ENCODE results near the gene ELF5. TPM values are rescaled to one million over a fixed set of nuclear protein-coding genes. Genes with fewer than 3 reads are reported as not detected.
A peak's percentile ranks its signal among the peaks of the same experiment; 100 is the strongest.

ELF5 gene
- total RNA-seq, 1 experiment from 2014 or later: 0.11 TPM

DNA sequence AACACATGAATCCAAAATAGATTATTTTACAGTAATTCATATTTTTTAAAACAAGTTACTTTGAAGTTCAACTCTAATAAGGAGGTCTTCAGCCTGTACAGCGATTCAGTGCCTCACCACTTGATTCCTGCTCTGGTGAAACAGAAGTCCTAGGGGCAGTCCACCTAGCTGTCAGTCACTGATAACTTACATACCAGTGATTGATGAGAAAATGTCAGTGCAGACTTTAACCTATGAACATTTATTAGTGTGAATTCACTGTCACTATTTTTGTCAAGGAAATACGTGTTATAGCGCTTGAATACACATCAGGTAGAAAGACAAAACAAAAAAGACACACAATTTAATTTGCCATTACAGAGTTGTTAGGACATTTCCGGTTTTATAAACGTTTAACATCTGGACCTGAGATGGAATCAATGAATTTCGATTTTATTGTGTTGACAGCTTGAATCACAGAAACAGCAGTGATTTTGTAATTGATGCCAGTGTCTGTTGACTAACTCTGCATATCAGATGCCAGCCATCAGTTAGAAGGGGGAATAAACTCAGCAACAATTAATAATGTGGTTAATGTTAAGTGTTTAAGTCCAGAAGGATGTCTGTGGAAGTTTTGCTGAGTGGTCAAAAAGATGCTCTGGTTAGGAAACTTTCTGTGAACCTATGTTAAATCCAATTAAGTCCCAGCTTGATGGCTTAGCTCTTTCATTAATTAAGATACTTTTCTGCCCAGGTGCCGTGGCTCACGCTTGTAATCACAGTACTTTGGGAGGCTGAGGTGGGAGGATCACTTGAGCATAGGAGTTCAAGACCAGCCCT is 34.5 kb downstream of the ELF5 start:
- POLR2A ChIA-PET (ENCODE audit: unreplicated experiment): no interaction called here
- intact Hi-C loops (cut with micrococcal nuclease): no loop called here
- Histone ChIP-seq H3K9me3 (ENCODE audit: low read length) (no peaks in the 10 kb centered on the region), H3K27me3 (ENCODE audit: low read length) (no peaks in the 10 kb centered on the region), H3K9me2 (replicated peaks; ENCODE audit: low read length) (no peaks in the 10 kb centered on the region), H3F3A (ENCODE audit: low read length, unreplicated experiment) (no peaks in the 10 kb centered on the region), H4K20me1 (ENCODE audit: low read length) (no peaks in the 10 kb centered on the region), H3K4me3 (ENCODE audit: low read length) (no peak overlapping the region), H3K9ac (ENCODE audit: low read length) (no peak overlapping the region), H3K27ac (ENCODE audit: low read length) (no peak overlapping the region), H3K4me1 (ENCODE audit: insufficient read depth, low read length) (peaks cover 9% of the 10 kb centered on the region), H3K36me3 (ENCODE audit: low read depth, low read length) (no peaks in the 10 kb centered on the region), H3K4me2 (ENCODE audit: low read length) (no peak overlapping the region), H2AFZ (ENCODE audit: low read length) (no peak overlapping the region), H3K79me2 (ENCODE audit: low read length) (no peaks in the 10 kb centered on the region)
- DNase-seq: no peak
- no peak for TF ChIP-seq EZH2 (IDR thresholded peaks at IDR 0.05; ENCODE audit: low read length, unreplicated experiment)
- TF ChIP-seq EZH2phosphoT487 (IDR thresholded peaks at IDR 0.05; ENCODE audit: borderline replicate concordance, low read length): no peak
- TF ChIP-seq, protein P1, sequence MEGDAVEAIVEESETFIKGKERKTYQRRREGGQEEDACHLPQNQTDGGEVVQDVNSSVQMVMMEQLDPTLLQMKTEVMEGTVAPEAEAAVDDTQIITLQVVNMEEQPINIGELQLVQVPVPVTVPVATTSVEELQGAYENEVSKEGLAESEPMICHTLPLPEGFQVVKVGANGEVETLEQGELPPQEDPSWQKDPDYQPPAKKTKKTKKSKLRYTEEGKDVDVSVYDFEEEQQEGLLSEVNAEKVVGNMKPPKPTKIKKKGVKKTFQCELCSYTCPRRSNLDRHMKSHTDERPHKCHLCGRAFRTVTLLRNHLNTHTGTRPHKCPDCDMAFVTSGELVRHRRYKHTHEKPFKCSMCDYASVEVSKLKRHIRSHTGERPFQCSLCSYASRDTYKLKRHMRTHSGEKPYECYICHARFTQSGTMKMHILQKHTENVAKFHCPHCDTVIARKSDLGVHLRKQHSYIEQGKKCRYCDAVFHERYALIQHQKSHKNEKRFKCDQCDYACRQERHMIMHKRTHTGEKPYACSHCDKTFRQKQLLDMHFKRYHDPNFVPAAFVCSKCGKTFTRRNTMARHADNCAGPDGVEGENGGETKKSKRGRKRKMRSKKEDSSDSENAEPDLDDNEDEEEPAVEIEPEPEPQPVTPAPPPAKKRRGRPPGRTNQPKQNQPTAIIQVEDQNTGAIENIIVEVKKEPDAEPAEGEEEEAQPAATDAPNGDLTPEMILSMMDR (conservative IDR thresholded peaks at IDR 0.05; ENCODE audit: low read depth, low read length): no peak
- no peak for ATAC-seq
- CTCF ChIA-PET: no interaction called here
- BruUV-seq (replicated peaks): no TSS peak

DNA sequence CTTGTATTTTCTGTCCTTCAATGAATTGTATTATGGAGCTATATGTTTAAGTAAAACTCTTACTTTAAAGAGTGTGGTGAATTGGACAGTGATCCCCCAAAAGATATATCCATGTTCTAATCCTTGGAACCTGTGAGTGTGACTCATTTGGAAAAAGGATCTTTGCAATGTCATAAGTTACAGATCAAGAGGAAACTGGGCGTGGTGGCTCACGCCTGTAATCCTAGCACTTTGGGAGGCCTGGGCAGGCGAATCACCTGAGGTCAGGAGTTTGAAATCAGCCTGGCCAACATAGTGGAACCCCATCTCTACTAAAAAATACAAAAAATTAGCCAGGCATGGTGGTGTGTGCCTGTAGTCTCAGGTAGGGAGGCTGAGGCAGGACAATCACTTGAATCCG is 36.7 kb downstream of the ELF5 start:
- no peak overlapping the region for H3K9ac ChIP-seq (ENCODE audit: low read length)
- BruUV-seq (replicated peaks): no TSS peak
- ATAC-seq (peak; percentile 22; the same call in 1 of the 2 replicates), DNase-seq (peak; percentile 36)
- no peaks in the 10 kb centered on the region for H3K27me3 ChIP-seq (ENCODE audit: low read length)
- TF ChIP-seq EZH2 (IDR thresholded peaks at IDR 0.05; ENCODE audit: low read length, unreplicated experiment) (no peak), EZH2phosphoT487 (IDR thresholded peaks at IDR 0.05; ENCODE audit: borderline replicate concordance, low read length) (no peak)
- TF ChIP-seq, protein P1 (conservative IDR thresholded peaks at IDR 0.05; ENCODE audit: low read depth, low read length): no peak
- no peaks in the 10 kb centered on the region for H3K9me3 ChIP-seq (ENCODE audit: low read length)
- H3F3A ChIP-seq (ENCODE audit: low read length, unreplicated experiment): no peaks in the 10 kb centered on the region
- H2AFZ ChIP-seq (ENCODE audit: low read length): no peak overlapping the region
- no peaks in the 10 kb centered on the region for H4K20me1 ChIP-seq (ENCODE audit: low read length)
- peaks cover 5% of the 10 kb centered on the region; the same call in 1 of the 2 replicates for H3K36me3 ChIP-seq (ENCODE audit: low read depth, low read length)
- intact Hi-C loops (cut with micrococcal nuclease): no loop called here
- no peak overlapping the region for H3K27ac ChIP-seq (ENCODE audit: low read length)
- CTCF ChIA-PET: no interaction called here
- POLR2A ChIA-PET (ENCODE audit: unreplicated experiment): no interaction called here
- H3K9me2 ChIP-seq (replicated peaks; ENCODE audit: low read length): no peaks in the 10 kb centered on the region
- H3K79me2 ChIP-seq (ENCODE audit: low read length): no peaks in the 10 kb centered on the region
- H3K4me3 ChIP-seq (ENCODE audit: low read length): no peak overlapping the region
- peaks cover 9% of the 10 kb centered on the region for H3K4me1 ChIP-seq (ENCODE audit: insufficient read depth, low read length)
- H3K4me2 ChIP-seq (ENCODE audit: low read length): no peak overlapping the region

DNA sequence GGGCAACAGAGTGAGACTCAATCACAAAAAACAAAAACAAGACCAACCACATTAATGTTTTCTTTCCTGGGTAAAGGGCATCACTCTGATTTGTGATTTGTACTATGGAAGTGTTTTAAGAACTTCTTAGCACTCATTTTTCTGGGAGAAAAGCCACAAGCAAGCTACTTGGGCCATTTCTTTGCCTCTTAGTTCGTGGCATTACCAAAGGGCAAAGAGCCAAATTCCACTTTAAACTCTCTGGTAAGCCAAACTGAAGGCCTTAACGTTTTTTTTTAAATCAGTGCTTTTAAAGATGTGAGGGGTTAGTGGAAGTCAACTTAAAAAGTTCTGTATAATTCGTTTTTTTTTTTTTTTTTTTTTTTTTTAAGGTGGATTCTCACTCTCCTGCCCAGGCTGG is 37.9 kb downstream of the ELF5 start:
- H4K20me1 ChIP-seq (ENCODE audit: low read length): no peaks in the 10 kb centered on the region
- H3K4me1 ChIP-seq (ENCODE audit: insufficient read depth, low read length): peaks cover 8% of the 10 kb centered on the region
- H3K9ac ChIP-seq (ENCODE audit: low read length): no peak overlapping the region
- no peak overlapping the region for H2AFZ ChIP-seq (ENCODE audit: low read length)
- H3F3A ChIP-seq (ENCODE audit: low read length, unreplicated experiment): no peaks in the 10 kb centered on the region
- no peak overlapping the region for H3K4me3 ChIP-seq (ENCODE audit: low read length)
- TF ChIP-seq EZH2 (IDR thresholded peaks at IDR 0.05; ENCODE audit: low read length, unreplicated experiment) (no peak), EZH2phosphoT487 (IDR thresholded peaks at IDR 0.05; ENCODE audit: borderline replicate concordance, low read length) (no peak)
- TF ChIP-seq, protein P1 (conservative IDR thresholded peaks at IDR 0.05; ENCODE audit: low read depth, low read length): no peak
- intact Hi-C loops (cut with micrococcal nuclease): no loop called here
- no peak overlapping the region for H3K4me2 ChIP-seq (ENCODE audit: low read length)
- no TSS peak for BruUV-seq (replicated peaks)
- ChIA-PET POLR2A (ENCODE audit: unreplicated experiment) (no interaction called here), CTCF (no interaction called here)
- H3K9me2 ChIP-seq (replicated peaks; ENCODE audit: low read length): no peaks in the 10 kb centered on the region
- H3K79me2 ChIP-seq (ENCODE audit: low read length): no peaks in the 10 kb centered on the region
- H3K9me3 ChIP-seq (ENCODE audit: low read length): no peaks in the 10 kb centered on the region
- H3K27me3 ChIP-seq (ENCODE audit: low read length): no peaks in the 10 kb centered on the region
- peaks cover 16% of the 10 kb centered on the region; the same call in 1 of the 2 replicates for H3K36me3 ChIP-seq (ENCODE audit: low read depth, low read length)
- H3K27ac ChIP-seq (ENCODE audit: low read length): no peak overlapping the region
- ATAC-seq: no peak
- no peak for DNase-seq
